Glutamatergic neuron (in vitro differentiated cells): ENCODE measurements around the gene PPP1R12B. TPM values are rescaled to one million over a fixed set of nuclear protein-coding genes. Genes with fewer than 3 reads are reported as not detected.

Experiments
- DNase-seq: peaks from one replicate; pipeline ENCODE4 v3.0.0; 2022
- H3K27ac Mint-ChIP-seq: one replicate; pipeline ENCODE4 v1.8.0; 2020; ENCODE audit warnings: mild to moderate bottlenecking, mixed read lengths, inconsistent platforms; ENCODE audit not compliant: unreplicated experiment
- H3K27me3 Mint-ChIP-seq: one replicate; pipeline ENCODE4 v1.8.0; 2020; ENCODE audit warnings: mild to moderate bottlenecking, moderate library complexity, mixed read lengths, inconsistent platforms; ENCODE audit not compliant: unreplicated experiment
- H3K36me3 Mint-ChIP-seq: one replicate; pipeline ENCODE4 v1.8.0; 2020; ENCODE audit warnings: mild to moderate bottlenecking, mixed read lengths, inconsistent platforms; ENCODE audit not compliant: unreplicated experiment
- H3K4me1 Mint-ChIP-seq: one replicate; pipeline ENCODE4 v1.8.0; 2020; ENCODE audit warnings: mild to moderate bottlenecking, low read depth, mixed read lengths, inconsistent platforms; ENCODE audit not compliant: unreplicated experiment
- H3K4me3 Mint-ChIP-seq: one replicate; pipeline ENCODE4 v1.8.0; 2020; ENCODE audit warnings: mild to moderate bottlenecking, mixed read lengths, inconsistent platforms; ENCODE audit not compliant: unreplicated experiment
- H3K9me3 Mint-ChIP-seq: one replicate; pipeline ENCODE4 v1.8.0; 2020; ENCODE audit warnings: mild to moderate bottlenecking, moderate library complexity, mixed read lengths, inconsistent platforms; ENCODE audit not compliant: unreplicated experiment
- total RNA-seq: library from RNA; stranded (reverse); fragmentation: NEBNext Ultra II Directional; extraction: Animal tissue kit (Norgen Biotek cat#: 25700); gene quantifications from one replicate; pipeline ENCODE4 v1.2.1, GENCODE V29; 2021; ENCODE audit not compliant: unreplicated experiment
- TF ChIP-seq, protein P1 (sequence below): fragments of 200-600 bp; sonication (generic); IDR thresholded peaks from one replicate; pipeline ENCODE4 v1.5.0; 2021; ENCODE audit not compliant: partially characterized antibody, unreplicated experiment

The PPP1R12B gene
- total RNA-seq, 1 donor from 2014 or later: 37.3 TPM

DNA sequence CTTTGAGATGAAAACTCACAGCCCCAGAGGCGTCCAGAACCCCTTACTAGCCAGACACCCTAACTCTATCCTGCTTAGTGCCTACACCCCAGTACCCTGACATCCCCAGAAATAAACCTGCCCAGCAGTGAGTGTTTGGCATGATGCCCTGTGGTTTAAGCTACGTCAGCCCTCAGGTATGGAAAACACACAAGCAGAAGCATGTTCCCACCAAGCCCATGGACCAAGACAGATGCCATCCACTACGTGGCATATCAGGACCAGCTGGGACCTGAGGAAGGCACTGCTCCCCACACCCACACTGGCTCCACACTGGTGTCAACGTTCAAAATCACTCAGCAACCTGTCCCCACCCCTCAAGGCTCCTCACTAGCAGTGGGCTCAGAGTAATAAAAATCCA is 245.3 kb downstream of the PPP1R12B start:
- Mint-ChIP-seq H3K27me3 (peaks cover 10% of the 10 kb centered on the region), H3K4me3 (no peak overlapping the region), H3K9me3 (peaks cover 1% of the 10 kb centered on the region), H3K36me3 (no peaks in the 10 kb centered on the region), H3K27ac (no peak overlapping the region), H3K4me1 (peaks cover 4% of the 10 kb centered on the region)
- TF ChIP-seq, protein P1, sequence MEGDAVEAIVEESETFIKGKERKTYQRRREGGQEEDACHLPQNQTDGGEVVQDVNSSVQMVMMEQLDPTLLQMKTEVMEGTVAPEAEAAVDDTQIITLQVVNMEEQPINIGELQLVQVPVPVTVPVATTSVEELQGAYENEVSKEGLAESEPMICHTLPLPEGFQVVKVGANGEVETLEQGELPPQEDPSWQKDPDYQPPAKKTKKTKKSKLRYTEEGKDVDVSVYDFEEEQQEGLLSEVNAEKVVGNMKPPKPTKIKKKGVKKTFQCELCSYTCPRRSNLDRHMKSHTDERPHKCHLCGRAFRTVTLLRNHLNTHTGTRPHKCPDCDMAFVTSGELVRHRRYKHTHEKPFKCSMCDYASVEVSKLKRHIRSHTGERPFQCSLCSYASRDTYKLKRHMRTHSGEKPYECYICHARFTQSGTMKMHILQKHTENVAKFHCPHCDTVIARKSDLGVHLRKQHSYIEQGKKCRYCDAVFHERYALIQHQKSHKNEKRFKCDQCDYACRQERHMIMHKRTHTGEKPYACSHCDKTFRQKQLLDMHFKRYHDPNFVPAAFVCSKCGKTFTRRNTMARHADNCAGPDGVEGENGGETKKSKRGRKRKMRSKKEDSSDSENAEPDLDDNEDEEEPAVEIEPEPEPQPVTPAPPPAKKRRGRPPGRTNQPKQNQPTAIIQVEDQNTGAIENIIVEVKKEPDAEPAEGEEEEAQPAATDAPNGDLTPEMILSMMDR: no peak
- DNase-seq: no peak

DNA sequence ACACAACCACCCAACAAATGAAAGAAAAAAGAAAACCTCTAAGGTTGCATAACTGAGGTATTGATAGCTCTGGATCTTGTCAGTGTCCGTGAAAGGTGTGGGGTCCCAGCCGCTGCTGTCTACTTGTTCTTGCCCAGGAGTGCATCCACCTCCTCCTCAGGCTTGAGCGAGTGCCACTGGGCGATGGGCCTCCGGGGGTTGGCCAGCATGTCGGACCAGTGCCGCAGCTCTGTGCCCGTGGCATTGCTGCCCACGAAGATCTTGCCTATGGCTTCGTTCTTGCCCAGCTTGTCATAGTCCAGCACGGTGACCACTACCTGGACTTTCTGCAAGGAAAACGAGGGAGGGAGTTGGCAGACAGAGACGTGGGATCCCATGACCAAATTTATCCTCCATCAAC is 248.1 kb downstream of the PPP1R12B start:
- TF ChIP-seq, protein P1: no peak
- peaks cover 1% of the 10 kb centered on the region for H3K9me3 Mint-ChIP-seq
- H3K4me1 Mint-ChIP-seq: peaks cover 4% of the 10 kb centered on the region
- no peak for DNase-seq
- peaks cover 7% of the 10 kb centered on the region for H3K27me3 Mint-ChIP-seq
- H3K27ac Mint-ChIP-seq: no peak overlapping the region
- H3K36me3 Mint-ChIP-seq: no peaks in the 10 kb centered on the region
- no peak overlapping the region for H3K4me3 Mint-ChIP-seq

DNA sequence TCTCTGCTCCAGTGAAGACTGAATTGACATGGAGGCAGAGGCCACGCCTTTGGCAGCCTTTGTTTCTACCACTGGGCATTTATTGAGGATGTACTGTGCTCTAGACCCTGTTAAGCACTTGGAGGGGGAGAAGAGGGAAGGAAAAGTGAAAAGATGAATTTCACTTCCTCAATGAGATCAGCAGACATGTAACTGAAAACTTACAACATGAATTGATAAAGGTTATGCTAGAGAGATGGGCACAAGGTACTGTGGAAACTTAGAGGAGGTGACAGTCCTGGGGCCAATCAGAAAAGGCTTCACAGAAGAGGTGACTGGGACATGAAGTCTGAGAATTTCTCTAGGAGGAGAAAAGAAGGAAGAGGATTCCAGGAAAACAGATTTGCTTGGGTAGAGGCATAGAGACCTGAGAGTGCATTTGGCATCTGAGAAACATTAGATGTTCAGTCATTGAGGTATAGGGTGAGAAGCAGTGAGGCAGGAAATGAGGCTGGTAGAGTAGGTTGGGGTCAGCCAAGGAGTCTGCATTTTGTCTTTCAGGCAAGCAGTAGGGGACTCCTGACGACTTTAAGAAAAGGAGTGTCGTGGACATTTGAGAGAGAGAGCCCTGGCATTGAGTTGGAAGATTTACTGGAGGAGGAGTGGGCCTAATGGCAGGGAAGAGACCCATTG is 248.7 kb downstream of the PPP1R12B start:
- TF ChIP-seq, protein P1: no peak
- Mint-ChIP-seq H3K4me1 (peaks cover 4% of the 10 kb centered on the region), H3K4me3 (no peak overlapping the region), H3K9me3 (peaks cover 1% of the 10 kb centered on the region), H3K27me3 (peaks cover 7% of the 10 kb centered on the region), H3K27ac (no peak overlapping the region), H3K36me3 (no peaks in the 10 kb centered on the region)
- no peak for DNase-seq

DNA sequence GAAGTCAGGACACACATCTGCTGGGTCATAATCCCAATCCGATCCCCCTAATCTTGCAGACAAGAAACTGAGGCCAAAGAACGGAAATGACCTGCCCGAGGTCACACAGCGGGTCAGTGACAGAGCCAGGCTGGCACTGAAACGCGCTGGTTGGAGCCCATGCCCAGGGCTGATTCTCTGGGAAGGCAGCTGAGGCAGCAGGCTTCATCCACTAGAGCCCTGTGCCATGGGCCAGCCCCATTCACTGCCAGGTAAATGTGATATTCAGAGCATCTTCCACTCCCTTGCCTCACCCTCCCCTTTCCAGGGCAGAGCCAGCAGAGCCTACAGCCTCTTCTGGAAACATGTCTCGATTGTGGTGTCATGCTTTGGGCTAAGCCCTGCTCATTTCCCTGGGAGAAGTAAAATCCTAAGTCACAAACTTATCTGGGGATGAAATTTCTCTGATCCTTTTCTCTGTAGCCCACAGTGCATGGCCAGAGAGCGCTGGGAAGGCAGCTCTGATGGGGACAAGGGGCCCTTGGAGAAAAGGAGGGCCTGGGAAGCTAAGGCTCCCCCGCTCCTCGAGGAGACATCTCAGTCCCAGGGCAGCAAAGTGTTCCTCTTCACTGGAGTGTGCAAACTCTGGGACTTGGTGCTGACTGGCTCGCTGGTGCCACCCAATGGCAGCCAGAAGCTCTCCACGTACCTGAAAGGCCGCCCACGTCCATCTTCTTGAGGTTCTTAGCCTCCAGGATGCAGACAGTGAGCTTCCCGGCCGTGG is 251.4 kb downstream of the PPP1R12B start:
- no peak overlapping the region for H3K4me3 Mint-ChIP-seq
- DNase-seq: peak; percentile 72
- H3K27me3 Mint-ChIP-seq: peaks cover 7% of the 10 kb centered on the region
- TF ChIP-seq, protein P1: peak; percentile 46
- H3K4me1 Mint-ChIP-seq: peaks cover 4% of the 10 kb centered on the region
- H3K27ac Mint-ChIP-seq: peak overlapping the region; percentile 35
- H3K9me3 Mint-ChIP-seq: peaks cover 2% of the 10 kb centered on the region
- no peaks in the 10 kb centered on the region for H3K36me3 Mint-ChIP-seq
